Caco-2 (cell line): ENCODE measurements around the gene KLF16. TPM values are rescaled to one million over a fixed set of nuclear protein-coding genes. Genes with fewer than 3 reads are reported as not detected.

Experiments
- BruUV-seq: library from RNA; stranded (reverse); fragments of 400-500 nt; replicated peaks from 2 replicates; lab custom pipeline; 2021; lab: Mats Ljungman, UMichigan
- CTCF ChIA-PET: fragments of 300-600 bp; sonication (Branson Sonifier 250); formaldehyde crosslinking; loops from one replicate; lab custom pipeline; 2022; ENCODE audit warnings: antibody characterized with exemption; lab: Charles Lee
- POLR2A ChIA-PET: fragments of 300-600 bp; sonication (Branson Sonifier 250); formaldehyde crosslinking; loops from one replicate; lab custom pipeline; 2022; ENCODE audit warnings: antibody characterized with exemption; lab: Charles Lee
- DNase-seq, 2 experiments: peaks; one replicate each; pipeline versions ENCODE4 v3.0.0 to v3.0.0-alpha.2; 2020 to 2022
- H3K27me3 ChIP-seq: replicated peaks from 2 replicates; pipeline ENCODE4 v1.6.0; 2011; ENCODE audit warnings: low read length; ENCODE audit not compliant: control insufficient read depth, insufficient read depth
- H3K36me3 ChIP-seq: 2 replicates; pipeline ENCODE4 v1.5.1; 2011; ENCODE audit warnings: low read length; ENCODE audit not compliant: control insufficient read depth, insufficient read depth
- H3K4me1 ChIP-seq: fragments of 250-450 bp; sonication (Bioruptor Pico); 2 replicates; pipeline ENCODE4 v1.5.1; 2020; ENCODE audit warnings: mild to moderate bottlenecking
- H3K4me3 ChIP-seq: 2 replicates; pipeline ENCODE4 v1.5.1; 2011; ENCODE audit warnings: low read depth, mild to moderate bottlenecking, control low read depth, low read length
- H3K9me3 ChIP-seq: fragments of 250-450 bp; sonication (Bioruptor Pico); 2 replicates; pipeline ENCODE4 v1.5.1; 2020; ENCODE audit warnings: mild to moderate bottlenecking, moderate library complexity
- H3K27ac Mint-ChIP-seq: one replicate; pipeline ENCODE4 v1.8.0; 2022; ENCODE audit warnings: mixed read lengths; ENCODE audit not compliant: unreplicated experiment
- H3K27me3 Mint-ChIP-seq: one replicate; pipeline ENCODE4 v1.8.0; 2022; ENCODE audit warnings: mixed read lengths; ENCODE audit not compliant: insufficient read depth, unreplicated experiment
- H3K36me3 Mint-ChIP-seq: one replicate; pipeline ENCODE4 v1.8.0; 2022; ENCODE audit warnings: mild to moderate bottlenecking, mixed read lengths; ENCODE audit not compliant: insufficient read depth, unreplicated experiment
- H3K4me1 Mint-ChIP-seq: one replicate; pipeline ENCODE4 v1.8.0; 2022; ENCODE audit warnings: low read depth, mixed read lengths; ENCODE audit not compliant: unreplicated experiment
- H3K4me3 Mint-ChIP-seq: one replicate; pipeline ENCODE4 v1.8.0; 2022; ENCODE audit warnings: mild to moderate bottlenecking, moderate library complexity, mixed read lengths; ENCODE audit not compliant: unreplicated experiment
- H3K9me3 Mint-ChIP-seq: one replicate; pipeline ENCODE4 v1.8.0; 2022; ENCODE audit warnings: mixed read lengths; ENCODE audit not compliant: unreplicated experiment
- intact Hi-C: fragments of 100-400 bp; cut with micrococcal nuclease; formaldehyde crosslinking; loops from one replicate; pipeline ENCODE4 v1.10.0; 2022; ENCODE audit not compliant: unreplicated experiment
- total RNA-seq: library from RNA; stranded (reverse); gene quantifications from 2 replicates; pipeline ENCODE4 v1.2.3, GENCODE V29; 2022
- TF ChIP-seq, protein P1 (sequence below), 2 experiments: fragments of 200-600 bp in 1 of 2; IDR thresholded peaks; 1 replicate in 1 of 2; 2 replicates in 1 of 2; pipeline versions ENCODE4 v1.5.1 to v1.8.0; 2011 to 2022; ENCODE audit warnings: antibody characterized with exemption in 1 of 2, control low read depth in 1 of 2, inconsistent platforms in 1 of 2, low read depth in 1 of 2, low read length in 1 of 2, mild to moderate bottlenecking in 1 of 2, moderate library complexity in 1 of 2; ENCODE audit not compliant: insufficient read depth in 1 of 2, severe bottlenecking in 1 of 2, unreplicated experiment in 1 of 2

The KLF16 gene
- total RNA-seq, 1 experiment from 2014 or later = 26.8 TPM

DNA sequence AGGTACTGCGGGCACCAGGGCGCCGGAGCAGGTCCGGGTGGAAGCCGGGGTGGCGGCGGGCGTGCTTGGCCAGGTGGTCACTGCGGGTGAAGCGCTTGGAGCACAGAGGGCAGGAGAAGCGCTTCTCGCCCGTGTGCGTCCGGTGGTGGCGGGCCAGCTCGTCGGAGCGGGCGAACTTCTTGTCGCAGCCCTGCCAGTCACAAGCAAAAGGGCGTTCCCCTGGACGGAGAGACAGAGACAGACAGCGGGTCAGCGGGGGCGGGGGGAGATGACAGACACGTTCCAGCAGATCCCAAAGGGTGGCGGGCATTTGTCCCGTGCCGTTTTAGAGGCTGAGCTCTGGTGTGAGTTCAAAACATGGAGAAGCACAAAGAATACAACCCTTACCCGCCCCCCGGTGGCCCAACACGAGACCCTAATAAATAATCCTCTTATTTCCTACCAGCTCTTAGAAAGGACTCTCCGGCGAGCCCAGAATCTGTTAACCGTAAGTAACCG, 8.8 kb downstream of the KLF16 start:
- Mint-ChIP-seq H3K27ac (no peak overlapping the region), H3K4me1 (no peaks in the 10 kb centered on the region), H3K36me3 (peaks cover 10% of the 10 kb centered on the region), H3K27me3 (no peaks in the 10 kb centered on the region), H3K4me3 (no peak overlapping the region), H3K9me3 (no peaks in the 10 kb centered on the region)
- H3K36me3 ChIP-seq = no peaks in the 10 kb centered on the region
- ChIA-PET CTCF (no interaction called here), POLR2A (interaction anchor here (0.6 kb wide), 1 partner anchor 10 kb away, joined by 5 read pairs; no protein-coding TSS in a partner anchor)
- DNase-seq = no peak
- H3K4me3 ChIP-seq = no peak overlapping the region
- H3K4me1 ChIP-seq = peaks cover 18% of the 10 kb centered on the region
- intact Hi-C loops = no loop called here
- TF ChIP-seq, protein P1, sequence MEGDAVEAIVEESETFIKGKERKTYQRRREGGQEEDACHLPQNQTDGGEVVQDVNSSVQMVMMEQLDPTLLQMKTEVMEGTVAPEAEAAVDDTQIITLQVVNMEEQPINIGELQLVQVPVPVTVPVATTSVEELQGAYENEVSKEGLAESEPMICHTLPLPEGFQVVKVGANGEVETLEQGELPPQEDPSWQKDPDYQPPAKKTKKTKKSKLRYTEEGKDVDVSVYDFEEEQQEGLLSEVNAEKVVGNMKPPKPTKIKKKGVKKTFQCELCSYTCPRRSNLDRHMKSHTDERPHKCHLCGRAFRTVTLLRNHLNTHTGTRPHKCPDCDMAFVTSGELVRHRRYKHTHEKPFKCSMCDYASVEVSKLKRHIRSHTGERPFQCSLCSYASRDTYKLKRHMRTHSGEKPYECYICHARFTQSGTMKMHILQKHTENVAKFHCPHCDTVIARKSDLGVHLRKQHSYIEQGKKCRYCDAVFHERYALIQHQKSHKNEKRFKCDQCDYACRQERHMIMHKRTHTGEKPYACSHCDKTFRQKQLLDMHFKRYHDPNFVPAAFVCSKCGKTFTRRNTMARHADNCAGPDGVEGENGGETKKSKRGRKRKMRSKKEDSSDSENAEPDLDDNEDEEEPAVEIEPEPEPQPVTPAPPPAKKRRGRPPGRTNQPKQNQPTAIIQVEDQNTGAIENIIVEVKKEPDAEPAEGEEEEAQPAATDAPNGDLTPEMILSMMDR (IDR thresholded peaks at IDR 0.05; ENCODE audit: insufficient read depth in 1 of 2, low read depth in 1 of 2, low read length in 1 of 2, severe bottlenecking in 1 of 2, unreplicated experiment in 1 of 2) = no peak
- BruUV-seq = no TSS peak
- H3K9me3 ChIP-seq = no peaks in the 10 kb centered on the region
- H3K27me3 ChIP-seq = no peaks in the 10 kb centered on the region

DNA sequence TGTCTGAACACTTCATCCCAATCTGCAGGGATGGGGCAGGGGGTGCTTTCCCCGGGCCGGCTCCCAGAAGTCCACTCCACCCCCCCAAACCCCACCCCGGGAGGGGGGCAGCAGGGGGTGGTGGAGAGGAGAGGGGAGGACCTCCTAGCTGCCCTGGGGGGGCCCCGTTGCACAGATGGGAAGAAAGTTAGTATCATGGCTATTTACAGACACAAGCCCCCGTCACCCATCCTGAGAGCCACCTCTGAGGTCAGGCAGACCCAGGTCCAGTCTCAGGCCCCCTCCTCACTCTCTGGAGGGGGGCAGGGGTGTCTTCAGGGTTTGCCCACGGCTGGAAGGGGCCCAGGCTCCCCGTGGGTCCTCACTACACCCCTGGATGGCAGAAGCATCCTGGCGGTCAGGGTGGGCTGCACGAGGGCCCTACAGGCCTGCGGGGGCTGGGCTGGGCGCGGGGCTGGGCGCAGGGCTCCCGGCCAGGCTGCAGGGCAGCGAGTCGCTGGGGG, 9.3 kb downstream of the KLF16 start:
- ChIA-PET CTCF (no interaction called here), POLR2A (no interaction called here)
- Histone ChIP-seq H3K27me3 (no peaks in the 10 kb centered on the region), H3K9me3 (no peaks in the 10 kb centered on the region), H3K4me1 (peaks cover 13% of the 10 kb centered on the region; the same call in 1 of the 2 replicates), H3K4me3 (no peak overlapping the region), H3K36me3 (no peaks in the 10 kb centered on the region)
- Mint-ChIP-seq H3K27ac (no peak overlapping the region), H3K9me3 (no peaks in the 10 kb centered on the region), H3K36me3 (peaks cover 10% of the 10 kb centered on the region), H3K4me3 (no peak overlapping the region), H3K4me1 (no peaks in the 10 kb centered on the region), H3K27me3 (no peaks in the 10 kb centered on the region)
- no TSS peak for BruUV-seq
- TF ChIP-seq, protein P1 (IDR thresholded peaks at IDR 0.05; ENCODE audit: insufficient read depth in 1 of 2, low read depth in 1 of 2, low read length in 1 of 2, severe bottlenecking in 1 of 2, unreplicated experiment in 1 of 2) = no peak
- intact Hi-C loops = no loop called here
- DNase-seq = no peak

DNA sequence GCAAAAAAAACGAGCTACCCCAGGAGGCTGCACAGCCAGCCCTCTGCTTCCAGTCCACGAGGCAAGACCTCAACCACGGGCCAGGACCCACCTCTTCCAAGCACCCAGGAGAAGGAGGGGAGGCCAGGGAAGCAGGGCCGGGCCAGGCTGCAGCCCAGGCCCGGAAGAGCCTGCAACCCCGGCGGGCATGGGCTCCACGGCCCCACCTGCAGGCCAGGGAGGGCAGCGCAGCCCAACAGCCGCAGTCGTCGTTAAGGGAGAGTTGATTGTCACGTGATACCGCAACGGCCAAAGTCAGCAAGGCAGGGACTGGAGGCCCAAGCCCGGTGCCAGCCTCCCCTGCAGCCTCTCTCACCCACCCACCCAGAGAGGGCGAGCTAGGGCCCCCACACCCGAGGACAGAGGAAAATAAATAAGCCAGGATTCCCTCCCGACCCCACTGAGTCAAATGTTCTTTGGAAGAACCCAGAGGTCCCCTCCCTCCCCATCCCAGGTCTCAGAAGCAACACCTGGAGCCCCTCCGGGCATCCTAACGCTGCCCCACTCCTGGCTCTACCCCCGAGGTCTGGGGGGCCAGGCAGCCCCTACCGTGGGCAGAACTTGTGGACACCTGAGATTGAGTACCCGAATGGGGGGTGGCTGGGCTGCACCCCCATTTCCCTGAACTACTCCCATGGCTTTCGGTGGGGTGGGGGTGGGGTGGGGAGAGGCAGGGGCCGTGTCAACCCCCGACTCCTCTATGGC, 9.9 kb downstream of the KLF16 start:
- H3K4me3 ChIP-seq = no peak overlapping the region
- BruUV-seq = TSS peak; percentile 34
- Mint-ChIP-seq H3K27me3 (no peaks in the 10 kb centered on the region), H3K27ac (no peak overlapping the region), H3K4me3 (no peak overlapping the region), H3K36me3 (peaks cover 10% of the 10 kb centered on the region), H3K4me1 (no peaks in the 10 kb centered on the region), H3K9me3 (no peaks in the 10 kb centered on the region)
- POLR2A ChIA-PET = no interaction called here
- intact Hi-C loops = no loop called here
- H3K9me3 ChIP-seq = no peaks in the 10 kb centered on the region
- no peaks in the 10 kb centered on the region for H3K27me3 ChIP-seq
- TF ChIP-seq, protein P1 (IDR thresholded peaks at IDR 0.05; ENCODE audit: insufficient read depth in 1 of 2, low read depth in 1 of 2, low read length in 1 of 2, severe bottlenecking in 1 of 2, unreplicated experiment in 1 of 2) = peak; percentile 71 to 81
- CTCF ChIA-PET = interaction anchor here (0.6 kb wide), 1 partner anchor 334 kb away, joined by 3 read pairs; no protein-coding TSS in a partner anchor
- H3K4me1 ChIP-seq = 0 out of 2 replicates have a peak, but pooled peaks cover 12% of the 10 kb centered on the region
- peak; percentile 62 to 77 for DNase-seq
- H3K36me3 ChIP-seq = no peaks in the 10 kb centered on the region
